Esophagus muscularis mucosa (tissue), 4 donors: ENCODE data around the gene MYL11.

ENCODE experiments used
- EP300 ChIP-seq: sonication (generic); formaldehyde crosslinking; IDR thresholded peaks from one replicate; pipeline ENCODE4 v1.6.1; 2017; ENCODE audit warnings: antibody characterized with exemption
- POLR2A ChIP-seq: fragments of 450-650 bp; IDR thresholded peaks from one replicate; pipeline ENCODE4 v1.6.1; 2017; ENCODE audit warnings: antibody characterized with exemption, moderate library complexity, mild to moderate bottlenecking, low read depth
- POLR2AphosphoS5 ChIP-seq, 2 donors: sonication (generic); formaldehyde crosslinking; IDR thresholded peaks; one replicate each; pipeline ENCODE4 v1.6.1; 2017; ENCODE audit warnings: antibody characterized with exemption in 2 of 2
- TF ChIP-seq, protein P1 (sequence below), 3 experiments: fragments of 200-600 bp in 2 of 3; fragments of 450-650 bp in 1 of 3; sonication (generic) in 2 of 3; IDR thresholded peaks; one replicate each; pipeline ENCODE4 v1.5.1; 2017 to 2019; ENCODE audit warnings: antibody characterized with exemption in 3 of 3, mild to moderate bottlenecking in 2 of 3, moderate library complexity in 1 of 3

DNA sequence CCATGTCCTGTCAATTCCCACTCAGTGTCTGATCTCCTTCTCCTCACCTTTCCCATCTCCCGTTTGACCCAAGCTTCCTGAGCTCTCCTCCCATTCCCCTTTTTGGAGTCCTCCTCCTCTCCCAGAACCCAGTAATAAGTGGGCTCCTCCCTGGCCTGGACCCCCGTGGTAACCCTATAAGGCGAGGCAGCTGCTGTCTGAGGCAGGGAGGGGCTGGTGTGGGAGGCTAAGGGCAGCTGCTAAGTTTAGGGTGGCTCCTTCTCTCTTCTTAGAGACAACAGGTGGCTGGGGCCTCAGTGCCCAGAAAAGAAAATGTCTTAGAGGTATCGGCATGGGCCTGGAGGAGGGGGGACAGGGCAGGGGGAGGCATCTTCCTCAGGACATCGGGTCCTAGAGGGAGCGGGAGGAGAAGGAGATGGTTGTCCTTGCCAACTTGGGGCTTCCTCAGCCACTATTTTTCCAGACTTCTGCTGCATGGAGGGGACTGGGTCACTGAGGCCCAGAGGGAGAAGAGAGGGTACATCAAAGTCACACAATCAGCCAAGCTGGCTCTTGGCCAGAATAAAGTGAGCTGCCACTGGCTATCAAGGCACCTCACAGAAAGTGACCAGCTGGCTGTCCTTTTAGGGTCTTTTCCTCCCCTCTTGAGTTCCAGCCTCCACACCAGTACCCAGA is 2.4 kb upstream of the MYL11 start:
- TF ChIP-seq, protein P1, sequence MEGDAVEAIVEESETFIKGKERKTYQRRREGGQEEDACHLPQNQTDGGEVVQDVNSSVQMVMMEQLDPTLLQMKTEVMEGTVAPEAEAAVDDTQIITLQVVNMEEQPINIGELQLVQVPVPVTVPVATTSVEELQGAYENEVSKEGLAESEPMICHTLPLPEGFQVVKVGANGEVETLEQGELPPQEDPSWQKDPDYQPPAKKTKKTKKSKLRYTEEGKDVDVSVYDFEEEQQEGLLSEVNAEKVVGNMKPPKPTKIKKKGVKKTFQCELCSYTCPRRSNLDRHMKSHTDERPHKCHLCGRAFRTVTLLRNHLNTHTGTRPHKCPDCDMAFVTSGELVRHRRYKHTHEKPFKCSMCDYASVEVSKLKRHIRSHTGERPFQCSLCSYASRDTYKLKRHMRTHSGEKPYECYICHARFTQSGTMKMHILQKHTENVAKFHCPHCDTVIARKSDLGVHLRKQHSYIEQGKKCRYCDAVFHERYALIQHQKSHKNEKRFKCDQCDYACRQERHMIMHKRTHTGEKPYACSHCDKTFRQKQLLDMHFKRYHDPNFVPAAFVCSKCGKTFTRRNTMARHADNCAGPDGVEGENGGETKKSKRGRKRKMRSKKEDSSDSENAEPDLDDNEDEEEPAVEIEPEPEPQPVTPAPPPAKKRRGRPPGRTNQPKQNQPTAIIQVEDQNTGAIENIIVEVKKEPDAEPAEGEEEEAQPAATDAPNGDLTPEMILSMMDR (IDR thresholded peaks at IDR 0.05): no peak
- no peak for TF ChIP-seq POLR2A
- no peak for TF ChIP-seq POLR2AphosphoS5 (IDR thresholded peaks at IDR 0.05)
- no peak for TF ChIP-seq EP300
